WI38 (cell line): ENCODE results near the gene CHAT.

ENCODE experiments used
- H3K4me3 ChIP-seq: 2 replicates; pipeline ENCODE4 v1.5.1; 2011; ENCODE audit warnings: low read depth, mild to moderate bottlenecking, control low read depth, low read length
- TF ChIP-seq, protein P1 (sequence below): IDR thresholded peaks from 2 replicates; pipeline ENCODE4 v1.5.1; 2012; ENCODE audit warnings: low read depth, mild to moderate bottlenecking, control low read depth, low read length

The CHAT gene

DNA sequence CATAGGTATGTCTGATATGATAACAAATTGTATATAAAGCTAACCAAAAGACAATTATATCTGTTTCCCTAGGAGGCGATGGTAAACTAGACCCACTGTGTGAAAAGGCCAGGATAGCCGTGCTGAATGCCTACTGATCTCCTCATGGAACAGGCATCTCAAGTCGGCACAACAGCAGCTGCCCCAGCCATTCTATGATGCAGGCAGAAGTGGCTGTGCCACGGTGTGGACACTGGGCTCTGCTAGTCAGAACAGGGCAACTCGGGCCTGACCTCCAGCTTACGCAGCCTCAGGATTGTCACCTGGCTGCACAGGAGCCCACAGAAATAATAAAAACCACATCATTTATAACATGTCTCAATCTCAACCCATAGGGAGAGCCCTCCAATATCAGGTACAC is 80.6 kb downstream of the CHAT start:
- no peak overlapping the region for H3K4me3 ChIP-seq
- TF ChIP-seq, protein P1, sequence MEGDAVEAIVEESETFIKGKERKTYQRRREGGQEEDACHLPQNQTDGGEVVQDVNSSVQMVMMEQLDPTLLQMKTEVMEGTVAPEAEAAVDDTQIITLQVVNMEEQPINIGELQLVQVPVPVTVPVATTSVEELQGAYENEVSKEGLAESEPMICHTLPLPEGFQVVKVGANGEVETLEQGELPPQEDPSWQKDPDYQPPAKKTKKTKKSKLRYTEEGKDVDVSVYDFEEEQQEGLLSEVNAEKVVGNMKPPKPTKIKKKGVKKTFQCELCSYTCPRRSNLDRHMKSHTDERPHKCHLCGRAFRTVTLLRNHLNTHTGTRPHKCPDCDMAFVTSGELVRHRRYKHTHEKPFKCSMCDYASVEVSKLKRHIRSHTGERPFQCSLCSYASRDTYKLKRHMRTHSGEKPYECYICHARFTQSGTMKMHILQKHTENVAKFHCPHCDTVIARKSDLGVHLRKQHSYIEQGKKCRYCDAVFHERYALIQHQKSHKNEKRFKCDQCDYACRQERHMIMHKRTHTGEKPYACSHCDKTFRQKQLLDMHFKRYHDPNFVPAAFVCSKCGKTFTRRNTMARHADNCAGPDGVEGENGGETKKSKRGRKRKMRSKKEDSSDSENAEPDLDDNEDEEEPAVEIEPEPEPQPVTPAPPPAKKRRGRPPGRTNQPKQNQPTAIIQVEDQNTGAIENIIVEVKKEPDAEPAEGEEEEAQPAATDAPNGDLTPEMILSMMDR: no peak

DNA sequence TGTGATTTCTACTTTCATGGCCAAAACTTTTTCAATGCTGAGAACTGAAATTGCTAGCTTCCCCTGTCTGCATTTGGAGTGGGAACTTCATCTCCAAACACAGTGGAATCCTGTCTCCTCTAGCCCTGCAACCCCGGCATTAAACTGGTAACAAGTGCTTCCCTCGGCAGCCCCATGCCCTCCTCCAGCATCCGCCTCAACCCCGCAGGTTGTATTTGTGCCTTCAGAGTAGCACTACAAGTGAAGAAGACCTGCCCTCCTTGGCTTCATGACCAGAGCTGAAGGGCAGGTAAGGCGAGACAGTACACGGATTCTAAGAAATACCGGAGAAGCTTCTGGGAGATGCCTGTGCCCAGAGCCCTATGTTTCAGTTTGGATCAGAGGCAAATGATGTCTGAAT is 82.5 kb downstream of the CHAT start:
- TF ChIP-seq, protein P1: no peak
- H3K4me3 ChIP-seq: no peak overlapping the region

DNA sequence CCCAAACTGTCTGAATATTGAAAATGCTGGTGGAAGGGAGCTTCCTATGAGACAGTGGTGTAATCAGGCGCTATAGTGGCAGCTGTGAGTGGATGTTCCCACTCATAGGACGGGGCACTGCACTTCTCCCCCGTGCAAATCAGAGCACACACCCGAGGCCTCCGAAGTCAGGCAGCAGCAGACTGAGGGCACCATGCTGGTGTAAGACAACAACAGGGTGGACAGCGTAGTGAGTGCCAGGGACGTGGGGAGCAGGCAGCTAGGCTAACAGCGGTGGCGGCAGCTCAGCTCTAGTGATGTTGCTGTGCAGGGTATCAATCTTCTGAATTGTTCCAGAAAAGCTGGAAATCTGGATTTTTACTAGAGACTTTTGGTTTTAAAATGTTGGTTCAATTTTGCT is 84.8 kb downstream of the CHAT start:
- TF ChIP-seq, protein P1: no peak
- H3K4me3 ChIP-seq: no peak overlapping the region

GRCh38 chr10:49700211-49700610 is 86.4 kb downstream of the CHAT start:
- TF ChIP-seq, protein P1: no peak
- H3K4me3 ChIP-seq: no peak overlapping the region

GRCh38 chr10:49700997-49701396 is 87.2 kb downstream of the CHAT start:
- H3K4me3 ChIP-seq: no peak overlapping the region
- TF ChIP-seq, protein P1: no peak

DNA sequence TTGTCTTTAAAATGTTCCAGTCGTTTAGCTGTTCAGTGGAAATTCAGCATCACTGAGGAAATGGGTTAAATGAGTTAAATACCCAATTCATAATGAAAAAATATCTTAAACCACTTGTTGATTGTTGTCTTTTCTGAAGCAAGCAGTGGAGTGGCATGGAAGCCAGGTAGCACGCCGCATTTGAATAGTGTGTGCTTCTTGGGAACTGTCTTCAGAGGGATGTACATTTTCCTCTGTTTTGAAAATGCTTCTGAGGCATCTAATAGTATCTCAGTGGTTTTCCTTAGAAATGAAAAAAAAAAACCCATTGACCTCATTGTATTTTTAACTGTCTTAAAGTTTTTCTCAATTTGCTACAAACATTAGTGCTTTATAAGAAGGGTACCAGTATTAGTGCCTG is 93.7 kb downstream of the CHAT start:
- TF ChIP-seq, protein P1: no peak
- H3K4me3 ChIP-seq: no peak overlapping the region

- TF ChIP-seq, protein P1: no peak
- no peak overlapping the region for H3K4me3 ChIP-seq
Observed at GRCh38 chr10:49709934-49710333, 96.1 kb downstream of the CHAT start.

- TF ChIP-seq, protein P1: no peak
- H3K4me3 ChIP-seq: no peak overlapping the region
Observed at GRCh38 chr10:49710966-49711365, 97.1 kb downstream of the CHAT start.
